Stimulated activated CD8-positive, alpha-beta memory T cell treated with anti-CD3 and anti-CD28 coated beads, Interleukin-12 subunit alpha, Interleukin-12 subunit beta, amount 100 ng/mL, for 1 hour (primary cell): Measurements from ENCODE around the gene DPY19L3.
"Not testable (repeated sequence)": the region's sequence is repeated elsewhere in the genome, so short reads cannot be mapped to it uniquely, and the experiment has no call there.

Experiments used
- DNase-seq: peaks from one replicate; pipeline ENCODE4 v3.0.0-alpha.2; 2020; ENCODE audit warnings: low read depth

Gene DPY19L3

GRCh38 chr19:32498648-32499200, 93.2 kb downstream of the DPY19L3 start:
- DNase-seq, result peak; percentile 9

GRCh38 chr19:32512498-32512897, 106.9 kb downstream of the DPY19L3 start:
- DNase-seq, result not testable (repeated sequence)

- no peak for DNase-seq
These were observed 113.5 kb downstream of the DPY19L3 start for GRCh38 chr19:32519023-32519422.

GRCh38 chr19:32522967-32523366, 117.4 kb downstream of the DPY19L3 start:
- DNase-seq, result no peak

- DNase-seq, result no peak
These were observed 121.3 kb downstream of the DPY19L3 start for GRCh38 chr19:32526895-32527294.

- no peak for DNase-seq
These were observed 125.2 kb downstream of the DPY19L3 start for GRCh38 chr19:32530773-32531172.

GRCh38 chr19:32532233-32532632, 126.7 kb downstream of the DPY19L3 start:
- no peak for DNase-seq
